ENCODE results near the gene RICTOR. TPM values are rescaled to one million over a fixed set of nuclear protein-coding genes. Genes with fewer than 3 reads are reported as not detected.

Gene RICTOR
- total RNA-seq, 4 donors from 2014 or later, result 24.0 to 46.1 (median 31.9) TPM

GRCh38 chr5:38944282-38944681, 129.9 kb downstream of the RICTOR start:
- peaks cover 1 to 89% of the 10 kb centered on the region in 2 donors for H3K36me3 ChIP-seq
- TF ChIP-seq POLR2AphosphoS5 (IDR thresholded peaks at IDR 0.05) (no peak), POLR2A (IDR thresholded peaks at IDR 0.05) (no peak), EP300 (IDR thresholded peaks at IDR 0.05) (no peak), CTCF (IDR thresholded peaks at IDR 0.05) (no peak)

GRCh38 chr5:38941912-38942311, 132.3 kb downstream of the RICTOR start:
- no peaks in the 10 kb centered on the region for H3K4me1 ChIP-seq
- H3K4me3 ChIP-seq, result no peak overlapping the region
- H3K36me3 ChIP-seq, result peaks cover 0 to 83% of the 10 kb centered on the region in 2 donors
- no peak for ATAC-seq
- no peak overlapping the region for H3K27ac ChIP-seq
- no peak for TF ChIP-seq CTCF (IDR thresholded peaks at IDR 0.05)
- TF ChIP-seq EP300 (IDR thresholded peaks at IDR 0.05), result no peak
- no peak for TF ChIP-seq POLR2AphosphoS5 (IDR thresholded peaks at IDR 0.05)
- TF ChIP-seq POLR2A (IDR thresholded peaks at IDR 0.05), result no peak
- H3K9me3 ChIP-seq, result no peaks in the 10 kb centered on the region
- no peaks in the 10 kb centered on the region for H3K27me3 ChIP-seq
- 92 to 96% methylated on average over 2 of the region's 2 CpGs for WGBS, 2 donors (ENCODE audit: low coverage in 1 of 2)

More at GRCh38 chr5:38944282-38944681, 129.9 kb downstream of the RICTOR start:
- no peak for ATAC-seq
- H3K4me1 ChIP-seq, result no peaks in the 10 kb centered on the region
- no peaks in the 10 kb centered on the region for H3K9me3 ChIP-seq
- H3K4me3 ChIP-seq, result no peak overlapping the region
- WGBS, 2 donors (ENCODE audit: low coverage in 1 of 2), result 75 to 82% methylated on average over 4 of the region's 4 CpGs
- H3K27me3 ChIP-seq, result no peaks in the 10 kb centered on the region
- no peak overlapping the region for H3K27ac ChIP-seq

DNA sequence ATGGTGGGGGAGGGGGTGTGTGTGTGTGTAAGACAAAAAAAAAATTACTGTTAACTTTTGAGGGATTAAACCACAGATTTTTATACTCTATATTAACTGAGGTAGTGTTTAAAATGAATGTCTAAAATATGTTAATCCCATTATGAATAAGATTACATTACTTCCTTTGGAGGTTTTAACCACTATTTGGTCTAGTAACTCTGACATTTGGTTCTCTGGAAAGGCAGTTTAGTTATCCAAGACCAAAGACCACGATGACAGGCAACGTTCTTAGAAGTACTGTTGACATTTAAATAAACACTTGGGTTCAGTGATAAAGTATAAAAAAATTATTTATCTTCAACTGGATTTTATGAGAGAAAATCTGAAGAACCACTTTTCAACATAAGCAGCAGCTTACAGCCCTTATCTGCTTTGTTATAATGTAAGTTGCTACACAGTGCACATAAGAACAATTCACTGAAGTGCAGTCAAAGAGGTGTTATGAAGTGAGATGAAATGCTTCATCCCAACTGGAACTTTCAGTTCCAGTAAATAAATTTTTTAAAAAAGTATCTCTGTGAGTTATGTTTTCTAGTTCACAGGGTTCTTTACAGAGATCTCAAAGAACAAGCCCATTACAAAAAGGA, 133.9 kb downstream of the RICTOR start:
- H3K9me3 ChIP-seq, result no peaks in the 10 kb centered on the region
- H3K36me3 ChIP-seq, result peaks cover 0 to 80% of the 10 kb centered on the region in 2 donors
- WGBS, 2 donors (ENCODE audit: low coverage in 1 of 2), result 19 to 23% methylated on average over 2 of the region's 2 CpGs

DNA sequence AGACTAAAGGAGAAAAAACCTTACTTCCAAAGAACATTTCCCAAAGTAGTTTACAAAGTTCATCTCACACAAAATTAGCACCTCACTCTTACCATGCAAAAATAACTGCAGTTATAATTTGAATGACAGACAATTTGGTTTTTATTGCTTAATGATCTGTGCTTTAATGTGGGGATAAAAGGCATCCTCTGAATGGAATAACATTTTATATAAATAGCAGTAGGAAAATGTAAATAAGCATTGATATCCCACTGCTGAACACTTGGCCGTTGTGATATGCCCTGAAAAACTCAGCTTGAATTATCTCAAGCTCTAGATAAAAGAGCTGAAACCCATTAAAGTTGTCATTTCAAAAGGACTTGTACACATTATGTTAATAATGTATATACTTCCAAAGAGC, 135.2 kb downstream of the RICTOR start:
- Histone ChIP-seq H3K27ac (no peak overlapping the region), H3K27me3 (no peaks in the 10 kb centered on the region), H3K4me1 (no peaks in the 10 kb centered on the region), H3K4me3 (no peak overlapping the region), H3K36me3 (peaks cover 0 to 80% of the 10 kb centered on the region in 2 donors), H3K9me3 (no peaks in the 10 kb centered on the region)
- WGBS, 2 donors (ENCODE audit: low coverage in 1 of 2), result 67 to 78% methylated on average over 1 of the region's 1 CpG
- TF ChIP-seq POLR2AphosphoS5 (IDR thresholded peaks at IDR 0.05) (no peak), EP300 (IDR thresholded peaks at IDR 0.05) (no peak), CTCF (IDR thresholded peaks at IDR 0.05) (no peak), POLR2A (IDR thresholded peaks at IDR 0.05) (no peak)
- ATAC-seq, result no peak

More for the DNA sequence above, 133.9 kb downstream of the RICTOR start:
- ATAC-seq, result no peak
- no peak overlapping the region for H3K27ac ChIP-seq
- no peak for TF ChIP-seq POLR2A (IDR thresholded peaks at IDR 0.05)
- no peak for TF ChIP-seq EP300 (IDR thresholded peaks at IDR 0.05)
- no peak for TF ChIP-seq CTCF (IDR thresholded peaks at IDR 0.05)
- no peak for TF ChIP-seq POLR2AphosphoS5 (IDR thresholded peaks at IDR 0.05)
- H3K4me3 ChIP-seq, result no peak overlapping the region
- H3K4me1 ChIP-seq, result no peaks in the 10 kb centered on the region
- no peaks in the 10 kb centered on the region for H3K27me3 ChIP-seq

- no peak for TF ChIP-seq CTCF (IDR thresholded peaks at IDR 0.05)
- TF ChIP-seq EP300 (IDR thresholded peaks at IDR 0.05), result no peak
- no peak for TF ChIP-seq POLR2A (IDR thresholded peaks at IDR 0.05)
- TF ChIP-seq POLR2AphosphoS5 (IDR thresholded peaks at IDR 0.05), result no peak
- ATAC-seq, result no peak
Measured at GRCh38 chr5:38938424-38938823, 135.8 kb downstream of the RICTOR start.

More at GRCh38 chr5:38938424-38938823, 135.8 kb downstream of the RICTOR start:
- H3K36me3 ChIP-seq, result peaks cover 0 to 81% of the 10 kb centered on the region in 2 donors
- no peak overlapping the region for H3K4me3 ChIP-seq
- no peaks in the 10 kb centered on the region for H3K9me3 ChIP-seq
- no peaks in the 10 kb centered on the region for H3K27me3 ChIP-seq
- H3K27ac ChIP-seq, result no peak overlapping the region
- WGBS, 2 donors (ENCODE audit: low coverage in 1 of 2), result 33 to 60% methylated on average over 1 of the region's 1 CpG
- H3K4me1 ChIP-seq, result no peaks in the 10 kb centered on the region
